ENCODE results near the gene ING5.

DNA sequence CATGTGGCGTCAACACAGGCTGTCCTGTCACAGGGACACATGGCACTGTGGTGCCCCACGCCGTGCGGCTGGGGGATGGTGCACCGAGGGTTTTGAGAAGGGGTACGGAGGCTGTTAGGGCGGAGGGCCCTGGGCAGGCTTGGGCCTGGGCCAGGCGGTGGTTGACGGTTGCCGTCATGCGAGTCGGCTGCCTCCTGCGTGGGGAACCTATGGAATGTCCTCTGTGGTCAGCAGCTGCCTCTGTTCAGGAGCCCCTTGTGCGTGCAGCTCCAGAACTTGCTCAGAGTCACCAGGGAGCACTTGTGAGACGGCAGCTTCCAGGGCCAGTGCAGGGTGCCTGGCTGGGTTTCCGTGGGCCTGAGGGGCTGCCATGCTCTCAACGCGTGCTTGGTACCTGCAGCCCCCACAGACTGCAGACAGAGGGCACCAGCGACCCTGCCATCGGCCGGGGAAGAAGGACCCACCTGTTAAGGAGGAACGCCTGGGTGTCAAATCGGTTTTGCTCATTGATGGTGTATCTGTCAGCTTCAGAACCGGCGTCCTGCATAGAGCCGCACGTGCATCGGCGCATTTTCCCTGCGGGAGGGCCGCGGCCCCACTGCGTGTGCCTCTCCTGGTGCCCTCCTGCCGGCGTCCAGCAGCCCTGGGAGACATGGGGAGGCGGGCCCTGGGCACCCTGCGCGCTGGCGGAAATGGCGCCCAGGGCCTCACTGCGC, 22.6 kb downstream of the ING5 start:
- TF ChIP-seq, protein P1, sequence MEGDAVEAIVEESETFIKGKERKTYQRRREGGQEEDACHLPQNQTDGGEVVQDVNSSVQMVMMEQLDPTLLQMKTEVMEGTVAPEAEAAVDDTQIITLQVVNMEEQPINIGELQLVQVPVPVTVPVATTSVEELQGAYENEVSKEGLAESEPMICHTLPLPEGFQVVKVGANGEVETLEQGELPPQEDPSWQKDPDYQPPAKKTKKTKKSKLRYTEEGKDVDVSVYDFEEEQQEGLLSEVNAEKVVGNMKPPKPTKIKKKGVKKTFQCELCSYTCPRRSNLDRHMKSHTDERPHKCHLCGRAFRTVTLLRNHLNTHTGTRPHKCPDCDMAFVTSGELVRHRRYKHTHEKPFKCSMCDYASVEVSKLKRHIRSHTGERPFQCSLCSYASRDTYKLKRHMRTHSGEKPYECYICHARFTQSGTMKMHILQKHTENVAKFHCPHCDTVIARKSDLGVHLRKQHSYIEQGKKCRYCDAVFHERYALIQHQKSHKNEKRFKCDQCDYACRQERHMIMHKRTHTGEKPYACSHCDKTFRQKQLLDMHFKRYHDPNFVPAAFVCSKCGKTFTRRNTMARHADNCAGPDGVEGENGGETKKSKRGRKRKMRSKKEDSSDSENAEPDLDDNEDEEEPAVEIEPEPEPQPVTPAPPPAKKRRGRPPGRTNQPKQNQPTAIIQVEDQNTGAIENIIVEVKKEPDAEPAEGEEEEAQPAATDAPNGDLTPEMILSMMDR (IDR thresholded peaks at IDR 0.05; ENCODE audit: insufficient read depth, low read length, poor library complexity, severe bottlenecking): no peak
- TF ChIP-seq EZH2phosphoT487 (conservative IDR thresholded peaks at IDR 0.05; ENCODE audit: low read length): no peak
